ENCODE results near the gene GRIK1.

DNA sequence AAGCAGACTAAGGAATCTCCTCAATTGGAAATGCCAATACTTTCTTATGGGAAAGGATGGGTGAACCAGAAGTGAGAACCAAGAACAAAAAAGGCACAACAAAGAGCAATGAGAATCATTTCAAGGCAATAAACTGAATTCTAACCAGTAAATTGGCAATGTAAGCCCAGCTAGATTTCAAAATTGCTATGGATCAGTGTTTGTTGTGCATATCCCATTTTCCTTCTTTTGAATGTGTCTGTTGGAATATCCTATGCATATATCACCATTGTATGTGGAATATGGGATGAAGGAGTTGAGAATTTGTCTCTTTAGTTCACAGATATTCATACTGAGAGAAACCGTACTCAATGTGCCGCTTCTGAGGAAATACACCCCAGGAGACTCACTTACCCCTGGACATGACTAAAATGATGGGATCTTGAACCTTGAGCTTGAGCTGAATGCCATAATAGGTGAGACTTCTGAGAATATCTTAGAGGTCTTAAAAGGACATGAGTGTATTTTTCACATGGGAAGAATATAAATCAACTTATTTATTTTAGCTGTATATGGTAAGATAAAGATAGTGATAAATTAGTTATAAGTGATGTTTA, 425.0 kb downstream of the GRIK1 start:
- TF ChIP-seq SMC3 (conservative IDR thresholded peaks at IDR 0.05; ENCODE audit: poor library complexity) (no peak), POLR2AphosphoS5 (IDR thresholded peaks at IDR 0.05) (no peak), EZH2 (IDR thresholded peaks at IDR 0.05; ENCODE audit: borderline replicate concordance, insufficient read depth, low read length, poor library complexity, severe bottlenecking) (no peak), TAF1 (IDR thresholded peaks at IDR 0.05; ENCODE audit: low read depth) (no peak), EP300 (conservative IDR thresholded peaks at IDR 0.05; ENCODE audit: poor library complexity, severe bottlenecking) (no peak)
- TF ChIP-seq, protein P1, sequence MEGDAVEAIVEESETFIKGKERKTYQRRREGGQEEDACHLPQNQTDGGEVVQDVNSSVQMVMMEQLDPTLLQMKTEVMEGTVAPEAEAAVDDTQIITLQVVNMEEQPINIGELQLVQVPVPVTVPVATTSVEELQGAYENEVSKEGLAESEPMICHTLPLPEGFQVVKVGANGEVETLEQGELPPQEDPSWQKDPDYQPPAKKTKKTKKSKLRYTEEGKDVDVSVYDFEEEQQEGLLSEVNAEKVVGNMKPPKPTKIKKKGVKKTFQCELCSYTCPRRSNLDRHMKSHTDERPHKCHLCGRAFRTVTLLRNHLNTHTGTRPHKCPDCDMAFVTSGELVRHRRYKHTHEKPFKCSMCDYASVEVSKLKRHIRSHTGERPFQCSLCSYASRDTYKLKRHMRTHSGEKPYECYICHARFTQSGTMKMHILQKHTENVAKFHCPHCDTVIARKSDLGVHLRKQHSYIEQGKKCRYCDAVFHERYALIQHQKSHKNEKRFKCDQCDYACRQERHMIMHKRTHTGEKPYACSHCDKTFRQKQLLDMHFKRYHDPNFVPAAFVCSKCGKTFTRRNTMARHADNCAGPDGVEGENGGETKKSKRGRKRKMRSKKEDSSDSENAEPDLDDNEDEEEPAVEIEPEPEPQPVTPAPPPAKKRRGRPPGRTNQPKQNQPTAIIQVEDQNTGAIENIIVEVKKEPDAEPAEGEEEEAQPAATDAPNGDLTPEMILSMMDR (IDR thresholded peaks at IDR 0.05; ENCODE audit: poor library complexity, severe bottlenecking): no peak
